Fibroblast of lung (primary cell): ENCODE measurements around the gene L1CAM.

Source experiments
- CTCF ChIP-seq, 2 donors: IDR thresholded peaks in 1 of 2; conservative IDR thresholded peaks in 1 of 2; 1 replicate in 1 of 2; 2 replicates in 1 of 2; pipeline ENCODE4 v1.5.1; 2011 to 2012; ENCODE audit warnings: low read length in 2 of 2, control low read depth in 1 of 2, inconsistent platforms in 1 of 2, low read depth in 1 of 2, mild to moderate bottlenecking in 1 of 2
- EZH2 ChIP-seq: IDR thresholded peaks from 2 replicates; pipeline ENCODE4 v1.5.1; 2012; ENCODE audit warnings: low read length, control low read depth, mild to moderate bottlenecking; ENCODE audit errors: missing control alignments

DNA sequence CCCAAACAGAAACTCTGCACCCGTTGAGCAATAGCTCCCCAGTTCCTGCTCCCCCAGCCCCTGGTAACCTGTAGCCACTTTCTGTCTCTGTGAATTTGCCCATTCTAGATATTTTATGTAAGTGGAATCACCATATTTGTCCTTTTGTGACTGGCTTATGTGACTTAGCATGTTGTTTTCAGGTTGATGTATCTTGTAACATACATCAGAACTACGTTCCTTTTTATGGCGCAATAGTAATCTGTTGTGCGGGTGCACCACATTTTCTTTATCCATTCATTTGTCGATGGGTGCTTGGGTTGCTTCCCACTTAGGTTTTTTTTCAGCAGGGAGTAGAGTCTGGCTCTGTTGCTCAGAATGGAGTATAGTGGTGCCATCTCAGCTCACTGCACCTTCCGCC, 49.1 kb downstream of the L1CAM start:
- no peak for TF ChIP-seq CTCF (conservative IDR thresholded peaks at IDR 0.05 in 1 of 2, IDR thresholded peaks at IDR 0.05 in 1 of 2; ENCODE audit: low read depth in 1 of 2, low read length in 2 of 2)
- no peak for TF ChIP-seq EZH2
